SW 1271 (cell line): ENCODE results near the gene ZYG11A.

Experiments
- DNase-seq, 2 experiments: peaks; one replicate each; lab custom pipeline; 2025; lab: John Stamatoyannopoulos, UW

ZYG11A gene

GRCh38 chr1:52918201-52918600 lies 75.6 kb downstream of the ZYG11A start:
- DNase-seq, result no peak

GRCh38 chr1:52919051-52919722 lies 76.6 kb downstream of the ZYG11A start:
- no peak for DNase-seq

- DNase-seq, result no peak
These were observed 77.3 kb downstream of the ZYG11A start for GRCh38 chr1:52919723-52920483.

- DNase-seq, result no peak
These were observed 78.3 kb downstream of the ZYG11A start for GRCh38 chr1:52920791-52921291.

- DNase-seq, result no peak
These were observed 83.0 kb downstream of the ZYG11A start for GRCh38 chr1:52925571-52926005.

GRCh38 chr1:52926864-52927211 lies 84.3 kb downstream of the ZYG11A start:
- DNase-seq, result no peak

GRCh38 chr1:52927212-52928014 lies 84.9 kb downstream of the ZYG11A start, which contains the start of gene SCP2:
TSS of gene SCP2 (plus strand) at chr1:52927276. CDS start at chr1:52927397, 121 bp downstream.
- DNase-seq, result no peak

GRCh38 chr1:52928015-52928404 lies 85.5 kb downstream of the ZYG11A start:
- DNase-seq, result no peak

GRCh38 chr1:52929019-52929418 lies 86.5 kb downstream of the ZYG11A start:
- DNase-seq, result no peak

GRCh38 chr1:52937433-52938182 lies 95.0 kb downstream of the ZYG11A start:
- no peak for DNase-seq

GRCh38 chr1:52938183-52938451 lies 95.6 kb downstream of the ZYG11A start:
- no peak for DNase-seq

- DNase-seq, result no peak
These were observed 101.4 kb downstream of the ZYG11A start for GRCh38 chr1:52943876-52944416.

- DNase-seq, result no peak
These were observed 102.0 kb downstream of the ZYG11A start for GRCh38 chr1:52944566-52944965.
